Activated CD4-positive, alpha-beta T cell treated with anti-CD3 and anti-CD28 coated beads, Interleukin-2, amount 10 ng/mL, durations not matched to agents 7 days and 5 days (primary cell): ENCODE data around the gene REST. TPM values are rescaled to one million over a fixed set of nuclear protein-coding genes. Genes with fewer than 3 reads are reported as not detected.
A peak's percentile ranks its signal among the peaks of the same experiment; 100 is the strongest.
"Not testable (repeated sequence)": the region's sequence is repeated elsewhere in the genome, so short reads cannot be mapped to it uniquely, and the experiment has no call there.

Source experiments
- CTCF ChIA-PET: fragments of 350-600 bp; sonication (Branson Sonifier 250); formaldehyde crosslinking; loops from one replicate; lab custom pipeline; 2021; ENCODE audit warnings: antibody characterized with exemption; lab: Charles Lee
- POLR2A ChIA-PET: fragments of 350-600 bp; sonication (Branson Sonifier 250); formaldehyde crosslinking; loops from one replicate; lab custom pipeline; 2021; ENCODE audit warnings: antibody characterized with exemption; lab: Charles Lee
- DNase-seq: peaks from one replicate; pipeline ENCODE4 v3.0.0-alpha.2; 2020
- H3K27ac Mint-ChIP-seq: one replicate; pipeline ENCODE4 v1.8.0; 2021; ENCODE audit warnings: mild to moderate bottlenecking, moderate library complexity, mixed read lengths
- H3K27me3 Mint-ChIP-seq: one replicate; pipeline ENCODE4 v1.8.0; 2021; ENCODE audit warnings: mixed read lengths
- H3K36me3 Mint-ChIP-seq: one replicate; pipeline ENCODE4 v1.8.0; 2021; ENCODE audit warnings: low read depth, mixed read lengths
- H3K4me1 Mint-ChIP-seq: one replicate; pipeline ENCODE4 v1.8.0; 2021; ENCODE audit warnings: mixed read lengths
- H3K4me3 Mint-ChIP-seq: one replicate; pipeline ENCODE4 v1.8.0; 2021; ENCODE audit warnings: mild to moderate bottlenecking, moderate library complexity, mixed read lengths
- H3K9me3 Mint-ChIP-seq: one replicate; pipeline ENCODE4 v1.8.0; 2021; ENCODE audit warnings: mixed read lengths
- total RNA-seq, 2 experiments: library from RNA; stranded (reverse); gene quantifications; one replicate each; pipeline ENCODE4 v1.2.3, GENCODE V29; 2021

The REST gene
- total RNA-seq, 2 experiments from 2014 or later, result 54.1 to 54.7 TPM

- Mint-ChIP-seq H3K4me3 (no peak overlapping the region), H3K36me3 (no peaks in the 10 kb centered on the region), H3K9me3 (no peaks in the 10 kb centered on the region), H3K27ac (no peak overlapping the region), H3K4me1 (no peaks in the 10 kb centered on the region), H3K27me3 (no peaks in the 10 kb centered on the region)
- POLR2A ChIA-PET, result no interaction called here
- CTCF ChIA-PET, result interaction anchor here (0.6 to 1.0 kb wide), 3 partner anchors 25 to 109 kb away, joined by 3 read pairs; no protein-coding TSS in a partner anchor
- no peak for DNase-seq
Measured at GRCh38 chr4:56880572-56880971, 27.1 kb upstream of the REST start.

- H3K27ac Mint-ChIP-seq, POLR2A ChIA-PET, H3K36me3 Mint-ChIP-seq, DNase-seq, CTCF ChIA-PET, H3K4me1 Mint-ChIP-seq, H3K9me3 Mint-ChIP-seq, H3K4me3 Mint-ChIP-seq: not testable (repeated sequence)
- H3K27me3 Mint-ChIP-seq, result peaks cover 23% of the 10 kb centered on the region
Measured at GRCh38 chr4:56884511-56884910, 23.2 kb upstream of the REST start.

- H3K4me3 Mint-ChIP-seq, result no peak overlapping the region
- H3K27me3 Mint-ChIP-seq, result peaks cover 11% of the 10 kb centered on the region
- H3K9me3 Mint-ChIP-seq, result no peaks in the 10 kb centered on the region
- ChIA-PET CTCF (no interaction called here), POLR2A (no interaction called here)
- no peak overlapping the region for H3K27ac Mint-ChIP-seq
- H3K4me1 Mint-ChIP-seq, result no peaks in the 10 kb centered on the region
- no peak for DNase-seq
- no peaks in the 10 kb centered on the region for H3K36me3 Mint-ChIP-seq
Measured at GRCh38 chr4:56892691-56893090, 15.0 kb upstream of the REST start.

GRCh38 chr4:56897842-56898241 is 9.9 kb upstream of the REST start:
- H3K9me3 Mint-ChIP-seq, H3K4me1 Mint-ChIP-seq, CTCF ChIA-PET, H3K27ac Mint-ChIP-seq, H3K36me3 Mint-ChIP-seq, H3K27me3 Mint-ChIP-seq, POLR2A ChIA-PET, DNase-seq, H3K4me3 Mint-ChIP-seq: not testable (repeated sequence)

GRCh38 chr4:56900186-56900585 is 7.5 kb upstream of the REST start:
- POLR2A ChIA-PET, DNase-seq: not testable (repeated sequence)
- CTCF ChIA-PET, result interaction anchor here (1.0 to 1.1 kb wide), 3 partner anchors 9 to 96 kb away, joined by 3 read pairs; no protein-coding TSS in a partner anchor

GRCh38 chr4:56902703-56903102 is 5.0 kb upstream of the REST start:
- Mint-ChIP-seq H3K27ac (no peak overlapping the region), H3K4me3 (no peak overlapping the region), H3K36me3 (no peaks in the 10 kb centered on the region), H3K9me3 (no peaks in the 10 kb centered on the region), H3K27me3 (peaks cover 4% of the 10 kb centered on the region), H3K4me1 (peaks cover 16% of the 10 kb centered on the region)
- no peak for DNase-seq
- ChIA-PET POLR2A (no interaction called here), CTCF (interaction anchor here (0.9 kb wide), 1 partner anchor 264 kb away, joined by 9 read pairs; no protein-coding TSS in a partner anchor)

More at GRCh38 chr4:56900186-56900585, 7.5 kb upstream of the REST start:
- not testable (repeated sequence) for H3K4me1 Mint-ChIP-seq, H3K27me3 Mint-ChIP-seq, H3K4me3 Mint-ChIP-seq, H3K9me3 Mint-ChIP-seq, H3K36me3 Mint-ChIP-seq, H3K27ac Mint-ChIP-seq

GRCh38 chr4:56905796-56906195 is 1.9 kb upstream of the REST start:
- Mint-ChIP-seq H3K4me3 (no peak overlapping the region), H3K27me3 (peaks cover 4% of the 10 kb centered on the region), H3K27ac (no peak overlapping the region), H3K9me3 (no peaks in the 10 kb centered on the region), H3K36me3 (peaks cover 13% of the 10 kb centered on the region), H3K4me1 (peaks cover 26% of the 10 kb centered on the region)
- DNase-seq, result no peak
- ChIA-PET POLR2A (no interaction called here), CTCF (no interaction called here)

GRCh38 chr4:56906489-56907393 is 959 bp upstream of the REST start:
- peaks cover 4% of the 10 kb centered on the region for H3K27me3 Mint-ChIP-seq
- peak overlapping the region; percentile 86 for H3K27ac Mint-ChIP-seq
- H3K9me3 Mint-ChIP-seq, result no peaks in the 10 kb centered on the region
- H3K4me1 Mint-ChIP-seq, result peaks cover 35% of the 10 kb centered on the region
- DNase-seq, result peak; percentile 29
- CTCF ChIA-PET, result interaction anchor here (0.6 to 1.6 kb wide), 7 partner anchors 11 to 766 kb away, joined by 3 to 8 read pairs (median 4); partner anchors contain the start of genes NOA1 and POLR2B
- POLR2A ChIA-PET, result interaction anchor here (0.6 to 3.5 kb wide), 3 partner anchors 71 to 519 kb away, joined by 3 to 18 read pairs (median 3); partner anchors contain the start of genes AASDH, NOA1 and POLR2B
- H3K4me3 Mint-ChIP-seq, result peak overlapping the region; percentile 88
- peaks cover 23% of the 10 kb centered on the region for H3K36me3 Mint-ChIP-seq

GRCh38 chr4:56908206-56909085 is 746 bp downstream of the REST start:
- Mint-ChIP-seq H3K9me3 (no peaks in the 10 kb centered on the region), H3K36me3 (peaks cover 24% of the 10 kb centered on the region), H3K27me3 (peaks cover 4% of the 10 kb centered on the region), H3K27ac (peak overlapping the region; percentile 96), H3K4me1 (peaks cover 47% of the 10 kb centered on the region), H3K4me3 (peak overlapping the region; percentile 96)
- DNase-seq, result peak; percentile 68
- POLR2A ChIA-PET, result interaction anchor here (3.5 kb wide), 1 partner anchor 69 kb away, joined by 18 read pairs; the partner anchor contains the start of genes NOA1 and POLR2B
- CTCF ChIA-PET, result interaction anchor here (0.5 to 1.6 kb wide), 9 partner anchors 9 to 447 kb away, joined by 3 to 8 read pairs (median 4); partner anchors contain the start of genes NOA1 and POLR2B

GRCh38 chr4:56909086-56909894 is 1.6 kb downstream of the REST start:
- H3K27ac Mint-ChIP-seq, result peak overlapping the region; percentile 96
- peaks cover 4% of the 10 kb centered on the region for H3K27me3 Mint-ChIP-seq
- peak; percentile 60 for DNase-seq
- H3K4me1 Mint-ChIP-seq, result peaks cover 51% of the 10 kb centered on the region
- H3K36me3 Mint-ChIP-seq, result peaks cover 27% of the 10 kb centered on the region
- H3K9me3 Mint-ChIP-seq, result no peaks in the 10 kb centered on the region
- ChIA-PET CTCF (interaction anchor here (0.6 to 1.4 kb wide), 5 partner anchors 10 to 290 kb away, joined by 3 to 5 read pairs (median 3); partner anchors contain the start of gene NOA1), POLR2A (interaction anchor here (3.5 kb wide), 1 partner anchor 69 kb away, joined by 18 read pairs; the partner anchor contains the start of genes NOA1 and POLR2B)
- H3K4me3 Mint-ChIP-seq, result peak overlapping the region; percentile 96

- H3K36me3 Mint-ChIP-seq, result peaks cover 29% of the 10 kb centered on the region
- H3K4me3 Mint-ChIP-seq, result peak overlapping the region; percentile 96
- DNase-seq, result no peak
- POLR2A ChIA-PET, result no interaction called here
- peak overlapping the region; percentile 96 for H3K27ac Mint-ChIP-seq
- CTCF ChIA-PET, result interaction anchor here (1.4 kb wide), 1 partner anchor 67 kb away, joined by 5 read pairs; the partner anchor contains the start of gene NOA1
- H3K4me1 Mint-ChIP-seq, result peaks cover 55% of the 10 kb centered on the region
- no peaks in the 10 kb centered on the region for H3K9me3 Mint-ChIP-seq
- H3K27me3 Mint-ChIP-seq, result peaks cover 4% of the 10 kb centered on the region
Measured at GRCh38 chr4:56910172-56910967, 2.7 kb downstream of the REST start.
